ENCODE data around the gene ZNF692. TPM values are rescaled to one million over a fixed set of nuclear protein-coding genes. Genes with fewer than 3 reads are reported as not detected.
"Not testable (repeated sequence)": the region's sequence is repeated elsewhere in the genome, so short reads cannot be mapped to it uniquely, and the experiment has no call there.

Gene ZNF692
- polyA plus RNA-seq, 12 donors: 22.6 to 54.3 (median 26.1) TPM; not detected in 1

DNA sequence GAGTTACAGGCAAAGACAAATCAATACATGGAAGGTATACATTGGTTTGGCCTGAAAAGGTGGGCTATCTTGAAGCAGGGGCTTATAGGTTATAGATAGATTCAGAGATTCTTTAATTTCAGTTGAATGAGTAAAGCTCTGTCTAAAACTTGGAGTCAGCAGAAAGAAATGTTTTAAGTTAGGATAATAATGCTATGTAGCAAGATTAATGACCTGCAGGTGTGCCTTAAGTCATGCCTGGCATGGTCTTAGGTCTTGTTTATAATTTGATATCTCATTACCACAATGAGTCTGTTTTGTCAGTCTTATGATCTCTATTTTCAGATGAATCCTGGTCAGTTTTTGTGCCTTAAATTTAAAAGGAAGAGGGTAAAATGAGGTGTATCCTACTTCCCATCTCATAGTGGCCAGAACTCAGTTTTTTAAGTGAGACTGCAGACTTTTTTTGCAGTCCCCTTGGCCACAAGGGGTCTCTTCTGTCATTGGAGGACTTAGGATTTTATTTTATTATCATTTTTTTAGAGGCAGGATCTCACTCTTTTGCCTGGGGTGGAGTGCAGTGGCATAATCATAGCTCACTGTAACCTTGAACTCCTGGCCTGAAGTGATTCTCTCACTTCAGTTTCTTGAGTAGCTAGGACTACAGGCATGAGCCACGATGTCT is 25.9 kb upstream of the ZNF692 start:
- no peak for DNase-seq

DNA sequence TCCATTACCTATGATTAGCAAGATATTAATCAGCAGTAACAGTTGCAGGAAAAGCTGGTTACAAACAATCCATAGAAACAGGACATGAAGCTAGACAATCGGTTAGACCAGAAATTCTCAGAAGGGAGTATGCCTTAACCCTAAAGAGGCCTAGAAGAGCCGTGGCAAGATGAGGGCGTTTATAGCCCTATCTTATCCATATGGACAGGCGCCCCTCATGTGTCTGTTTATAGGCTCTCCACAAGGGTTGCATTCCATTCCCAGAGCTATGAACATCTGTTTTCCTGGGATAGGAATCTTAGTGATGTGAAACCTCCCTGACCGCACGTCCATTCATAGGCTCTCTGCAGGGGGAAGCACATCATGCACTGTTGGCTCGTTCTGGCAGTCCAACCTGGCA is 23.5 kb upstream of the ZNF692 start:
- not testable (repeated sequence) for DNase-seq

GRCh38 chr1:248881261-248881660 is 22.4 kb upstream of the ZNF692 start:
- no peak for DNase-seq

GRCh38 chr1:248873993-248874533 is 15.2 kb upstream of the ZNF692 start:
- DNase-seq: peak; percentile 93

DNA sequence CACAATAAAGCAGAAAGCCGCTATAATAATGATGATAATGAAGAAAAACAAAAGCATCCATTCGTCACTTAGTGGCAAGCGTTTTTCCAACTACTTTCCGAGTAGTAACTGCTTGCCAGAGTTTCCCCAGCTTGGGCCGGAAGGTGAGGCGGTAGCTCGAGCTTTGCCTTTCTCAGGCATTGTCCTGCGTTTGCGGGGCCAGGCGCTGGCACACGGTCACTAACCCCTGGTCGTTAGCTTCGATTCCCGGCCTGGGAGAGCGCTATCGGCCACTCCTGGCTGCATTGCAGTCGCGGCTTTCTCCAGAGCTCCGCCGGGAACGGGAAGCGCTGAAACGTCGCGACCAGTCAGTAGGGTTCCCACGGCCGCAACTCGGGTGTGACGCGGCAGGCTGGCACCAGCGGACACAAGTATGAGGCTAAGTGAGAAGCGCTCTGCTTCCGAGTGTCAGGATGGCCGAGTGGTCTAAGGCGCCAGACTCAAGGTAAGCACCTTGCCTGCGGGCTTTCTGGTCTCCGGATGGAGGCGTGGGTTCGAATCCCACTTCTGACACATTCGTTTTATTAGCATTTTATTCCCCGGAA is 14.6 kb upstream of the ZNF692 start:
- peak; percentile 96 for DNase-seq

- DNase-seq: peak; percentile 78
Observed at GRCh38 chr1:248872752-248873408, 14.0 kb upstream of the ZNF692 start.

GRCh38 chr1:248871837-248872401 is 13.0 kb upstream of the ZNF692 start:
- DNase-seq: no peak

DNA sequence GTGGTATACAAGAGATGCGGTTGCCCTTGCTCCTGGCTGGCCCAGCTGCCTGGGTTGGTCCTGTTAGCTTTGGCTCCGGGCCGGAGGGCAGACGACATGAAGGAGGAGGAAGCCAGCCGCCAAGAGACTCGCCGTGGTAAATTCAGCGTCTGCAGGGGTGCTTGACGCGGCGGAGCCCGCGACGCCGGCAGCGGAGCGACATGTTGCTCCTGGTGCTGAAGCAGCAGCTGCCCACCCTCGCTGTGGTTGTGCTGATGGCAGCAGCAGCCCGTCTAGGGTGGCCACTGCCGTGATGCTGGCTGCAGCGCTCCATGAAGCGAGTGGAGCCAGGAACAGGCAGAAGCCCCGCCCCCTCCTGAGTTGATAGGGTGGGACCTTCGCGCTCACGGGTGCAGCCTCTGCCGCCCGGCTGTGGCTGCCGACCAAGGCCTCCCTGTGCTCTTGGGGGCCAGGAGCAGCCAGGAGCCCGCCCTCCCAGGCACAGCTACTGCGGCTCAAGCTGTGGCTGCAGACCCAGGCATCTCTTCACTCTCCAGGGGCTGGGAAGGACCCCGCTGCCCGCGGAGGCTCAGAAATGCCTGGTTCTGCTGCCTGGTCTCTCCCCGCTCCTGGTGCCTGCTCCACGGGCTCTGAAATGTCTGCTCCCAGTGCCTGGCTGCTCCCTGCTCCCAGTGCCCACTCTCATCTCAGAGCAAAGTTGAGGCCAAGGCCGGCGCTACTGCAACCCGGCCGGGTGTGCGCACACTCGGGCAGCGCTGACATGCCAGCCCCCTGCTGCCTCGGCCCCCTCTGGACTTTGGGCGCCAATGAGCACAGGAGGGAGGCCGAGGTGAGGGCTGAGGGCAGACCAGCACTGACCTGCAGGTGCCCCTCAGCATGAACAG is 4.4 kb upstream of the ZNF692 start:
- peak; percentile 75 for DNase-seq

GRCh38 chr1:248862695-248862997 is 3.8 kb upstream of the ZNF692 start:
- DNase-seq: no peak

DNA sequence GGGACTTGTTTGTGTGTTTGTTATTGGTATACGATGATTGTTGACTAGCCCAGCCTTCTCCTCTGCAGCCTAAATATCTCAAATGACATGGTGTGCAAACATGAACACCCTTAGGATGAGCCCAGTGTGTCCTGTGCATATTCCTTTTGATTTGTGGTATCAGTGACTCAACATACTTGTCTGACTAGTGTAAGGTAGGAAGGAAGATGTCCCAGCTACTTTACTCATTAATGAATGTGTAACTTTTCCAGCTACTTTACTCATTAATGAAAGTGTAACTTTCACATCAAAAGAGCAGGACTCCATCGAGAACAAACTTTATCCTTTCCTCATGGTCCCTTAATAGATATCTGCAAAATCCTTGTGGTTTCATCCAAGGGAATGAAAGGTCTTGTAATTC is 2.7 kb upstream of the ZNF692 start:
- no peak for DNase-seq

DNA sequence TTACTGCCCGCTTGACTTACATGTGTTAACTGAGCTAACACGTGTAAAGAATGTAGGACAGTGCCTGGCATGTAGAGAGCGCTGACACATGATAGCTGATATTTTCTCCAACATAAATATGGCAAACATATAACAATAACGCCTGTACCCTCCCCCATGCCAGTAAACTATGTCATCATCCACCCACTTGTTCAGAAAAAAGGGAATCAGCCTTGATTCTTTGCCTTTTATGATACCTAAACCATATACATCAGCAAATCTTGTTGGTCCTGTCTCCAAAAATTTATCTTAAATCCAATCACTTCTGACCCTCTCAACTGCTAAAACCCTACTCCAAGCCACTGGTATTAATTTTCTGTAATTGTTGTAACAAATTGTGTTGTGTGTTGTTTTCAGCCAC is 1.1 kb upstream of the ZNF692 start:
- no peak for DNase-seq

DNA sequence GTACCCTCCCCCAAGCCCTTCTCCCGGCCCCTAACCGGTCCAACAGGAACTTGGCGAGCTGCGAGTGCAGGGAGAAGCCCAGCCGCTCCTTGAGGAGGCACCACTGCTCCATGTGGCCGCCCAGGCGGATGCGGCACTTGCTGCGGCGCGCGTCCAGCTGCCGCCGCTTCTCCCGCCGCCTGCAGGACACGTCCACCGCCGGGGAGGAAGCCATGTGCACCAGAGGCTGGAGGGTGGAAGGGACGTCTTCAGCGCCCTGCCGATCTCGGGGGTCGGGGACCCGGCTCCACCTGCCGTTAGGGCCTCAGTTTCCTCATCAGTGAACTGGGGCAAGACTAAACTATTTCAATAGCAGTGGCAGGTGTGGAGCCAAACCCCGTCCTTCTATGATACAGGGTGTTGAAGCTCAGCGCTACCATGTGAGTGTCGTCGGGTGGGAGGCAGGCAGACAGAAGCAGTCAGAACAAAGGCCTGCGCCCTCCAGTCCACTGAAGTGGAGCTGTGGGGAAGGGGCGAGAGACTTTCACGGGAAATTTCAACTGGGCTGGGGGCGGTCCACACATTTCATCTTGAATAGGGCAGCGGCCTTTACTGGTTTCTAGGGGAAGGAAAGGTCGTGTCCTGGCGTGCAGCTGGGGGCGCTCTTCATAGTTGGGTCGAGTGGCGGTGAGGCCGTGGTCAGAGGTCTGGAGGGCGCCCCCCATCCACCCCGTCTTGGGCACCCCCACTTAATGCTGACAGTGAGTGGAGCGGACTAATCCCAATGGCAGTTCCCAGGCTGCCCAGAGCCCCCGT is 592 bp downstream of the ZNF692 start:
- peak; percentile 62 for DNase-seq

DNA sequence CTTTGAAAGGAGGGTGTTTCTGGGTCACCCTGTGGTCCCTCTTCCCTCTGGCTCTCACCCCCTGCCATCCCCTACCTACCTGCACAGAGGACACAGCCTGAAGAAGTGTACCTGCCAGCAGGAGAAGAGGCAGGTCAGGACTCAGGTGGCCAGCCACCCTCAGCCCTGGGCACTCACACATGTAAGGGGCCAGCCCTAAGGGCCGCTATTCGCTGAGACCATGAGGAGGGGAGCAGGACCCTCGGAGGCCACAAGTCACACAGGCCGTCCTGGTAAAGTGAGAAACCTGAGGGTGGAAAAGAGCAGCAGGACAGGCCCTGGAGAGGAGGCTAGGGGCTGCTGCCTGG is 1.2 kb downstream of the ZNF692 start:
- no peak for DNase-seq

DNA sequence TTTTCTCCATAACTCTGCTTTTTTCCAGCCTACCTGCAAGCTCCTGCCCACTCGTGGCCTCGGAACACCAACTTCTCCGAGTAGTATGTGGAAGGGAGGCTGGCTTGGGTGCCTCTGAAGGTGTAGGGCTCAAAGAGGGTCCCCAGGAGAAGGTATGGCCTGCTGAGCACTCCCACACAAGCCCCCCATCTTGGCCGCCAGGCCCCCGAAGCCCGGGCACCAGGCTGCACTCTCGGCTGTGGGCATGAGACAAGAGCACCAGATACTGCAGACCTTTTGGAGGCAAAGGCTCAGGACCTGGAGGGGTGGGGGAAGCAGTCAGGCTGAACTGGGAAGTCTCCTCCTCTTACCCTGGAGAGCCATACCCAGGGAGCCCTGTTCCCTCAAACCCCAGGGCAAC is 1.7 kb downstream of the ZNF692 start:
- DNase-seq: no peak

DNA sequence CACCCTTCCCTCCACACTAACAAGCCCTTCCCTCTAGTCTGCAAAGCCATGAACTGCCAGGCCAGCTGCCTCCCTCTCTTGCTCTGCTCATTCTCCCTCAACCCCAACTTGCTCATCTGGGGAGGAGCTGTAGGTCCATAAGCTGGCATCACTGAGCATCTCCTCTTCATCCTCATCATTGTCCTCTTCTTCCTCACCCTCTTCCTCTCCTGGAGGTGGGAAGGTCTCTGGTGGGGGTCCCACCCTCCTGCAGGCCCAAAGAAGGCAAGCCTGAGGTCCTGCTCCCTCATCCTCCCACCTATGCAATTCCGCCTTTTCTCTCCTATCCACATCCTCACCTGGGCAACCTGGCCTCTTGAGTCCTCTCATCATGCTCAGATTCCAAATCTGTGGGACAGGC is 2.7 kb downstream of the ZNF692 start:
- no peak for DNase-seq

DNA sequence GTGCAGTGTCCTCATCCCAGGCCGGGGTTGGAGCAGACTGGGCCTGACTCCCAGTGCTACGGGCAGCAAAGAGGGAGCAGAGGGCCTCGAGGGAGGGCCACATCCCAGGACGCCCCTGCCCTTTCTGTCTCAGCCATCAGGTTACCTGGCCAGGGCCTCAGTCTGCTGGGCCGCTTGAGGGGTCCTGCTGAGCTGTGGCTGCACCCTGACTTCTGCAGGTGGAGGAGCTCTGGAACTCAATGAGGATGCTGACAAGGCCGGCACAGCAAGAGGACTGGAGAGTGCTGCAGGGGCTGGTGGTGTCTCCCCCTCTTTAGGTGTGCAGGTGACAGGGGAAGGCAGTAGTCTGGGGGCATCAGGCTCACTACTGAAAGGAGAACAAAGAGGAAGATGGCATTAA is 3.3 kb downstream of the ZNF692 start:
- no peak for DNase-seq

GRCh38 chr1:248853663-248854375 is 5.1 kb downstream of the ZNF692 start:
- DNase-seq: no peak

DNA sequence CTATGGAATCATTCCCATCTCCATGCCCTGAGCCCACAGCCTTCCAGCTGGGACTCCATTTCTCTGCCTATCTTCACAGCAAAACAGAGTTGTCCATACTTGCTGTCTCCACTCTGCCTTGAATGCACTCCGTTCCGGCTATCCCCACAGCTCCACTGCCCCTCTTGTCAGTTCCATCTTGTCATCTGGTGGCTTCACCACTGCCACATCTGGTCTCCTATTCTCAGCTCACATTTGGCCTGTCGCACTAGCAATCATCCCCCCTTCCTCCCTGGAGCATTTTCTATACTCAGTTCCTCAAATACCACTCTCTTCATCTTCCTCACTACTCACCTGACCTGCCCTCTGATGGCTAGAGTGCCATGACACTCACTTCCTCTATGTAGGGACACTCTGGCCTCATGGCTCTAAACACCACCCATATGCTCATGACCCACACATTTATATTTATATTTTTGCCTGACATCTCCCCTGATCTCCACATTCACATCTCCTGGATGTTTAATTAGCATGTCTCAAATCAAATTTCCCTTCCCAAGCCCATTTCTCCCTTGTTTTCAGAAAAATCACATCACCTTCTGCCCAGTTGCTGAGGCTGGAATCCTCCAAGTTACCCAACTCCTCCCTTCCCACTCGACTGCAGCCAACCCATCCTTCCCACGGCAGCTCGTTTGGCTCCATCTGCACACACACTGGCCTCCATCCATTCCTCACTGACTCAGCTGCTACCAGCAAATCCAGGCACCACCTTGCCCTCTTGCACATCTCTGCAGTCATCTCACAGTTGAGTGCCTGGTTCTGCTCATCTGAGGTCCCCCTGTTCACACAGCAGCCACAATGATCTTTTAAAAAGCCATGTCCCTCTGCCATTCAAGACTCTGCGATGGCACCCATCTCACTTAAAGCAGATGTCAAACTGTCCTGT is 6.1 kb downstream of the ZNF692 start:
- DNase-seq: no peak

- no peak for DNase-seq
Observed at GRCh38 chr1:248851390-248851789, 7.5 kb downstream of the ZNF692 start.

All from muscle of arm (tissue), 12 donors.